Loucy (cell line): ENCODE measurements around the gene TNPO3.

Source experiments
- H2AFZ ChIP-seq: fragments of 200-600 bp; sonication (generic); 2 replicates; pipeline ENCODE4 v1.6.0; 2016; ENCODE audit warnings: antibody characterized with exemption, mild to moderate bottlenecking, low read length, moderate library complexity
- H3F3A ChIP-seq: fragments of 200-600 bp; 2 replicates; pipeline ENCODE4 v1.6.0; 2016; ENCODE audit warnings: antibody characterized with exemption, low read depth, mild to moderate bottlenecking
- H3K27me3 ChIP-seq: fragments of 200-600 bp; sonication (generic); 2 replicates; pipeline ENCODE4 v1.6.1; 2014; ENCODE audit warnings: low read length, mild to moderate bottlenecking; ENCODE audit not compliant: insufficient read depth, poor library complexity, severe bottlenecking
- H3K36me3 ChIP-seq: fragments of 200-600 bp; sonication (generic); 2 replicates; pipeline ENCODE4 v1.6.1; 2016; ENCODE audit warnings: low read length; ENCODE audit not compliant: insufficient read depth
- H3K4me1 ChIP-seq: fragments of 200-600 bp; sonication (generic); 2 replicates; pipeline ENCODE4 v1.5.1; 2014; ENCODE audit warnings: low read length, mild to moderate bottlenecking; ENCODE audit not compliant: insufficient read depth, poor library complexity, severe bottlenecking
- H3K4me2 ChIP-seq: fragments of 200-600 bp; sonication (generic); 2 replicates; pipeline ENCODE4 v1.6.0; 2014; ENCODE audit warnings: antibody characterized with exemption, low read length, low read depth, mild to moderate bottlenecking; ENCODE audit not compliant: poor library complexity, severe bottlenecking
- H3K4me3 ChIP-seq: fragments of 200-600 bp; sonication (generic); 2 replicates; pipeline ENCODE4 v1.5.1; 2014; ENCODE audit warnings: low read length, mild to moderate bottlenecking, mixed read lengths; ENCODE audit not compliant: poor library complexity, severe bottlenecking
- H3K79me2 ChIP-seq: fragments of 200-600 bp; sonication (generic); 2 replicates; pipeline ENCODE4 v1.6.1; 2014; ENCODE audit warnings: low read length; ENCODE audit not compliant: insufficient read depth
- H3K9ac ChIP-seq: fragments of 200-600 bp; sonication (generic); 2 replicates; pipeline ENCODE4 v1.6.0; 2014; ENCODE audit warnings: mild to moderate bottlenecking, low read depth, low read length, moderate library complexity; ENCODE audit not compliant: poor library complexity, severe bottlenecking
- H3K9me2 ChIP-seq: fragments of 200-600 bp; sonication (generic); replicated peaks from 2 replicates; pipeline ENCODE4 v1.6.1; 2016; ENCODE audit warnings: low read depth, low read length, mixed read lengths
- H3K9me3 ChIP-seq: fragments of 200-600 bp; sonication (generic); 2 replicates; pipeline ENCODE4 v1.6.1; 2014; ENCODE audit warnings: mild to moderate bottlenecking, antibody characterized with exemption, low read length, low read depth; ENCODE audit not compliant: insufficient read depth
- H4K20me1 ChIP-seq: fragments of 200-600 bp; sonication (generic); 2 replicates; pipeline ENCODE4 v1.6.0; 2014; ENCODE audit warnings: antibody characterized with exemption, low read length, mild to moderate bottlenecking; ENCODE audit not compliant: insufficient read depth, poor library complexity, severe bottlenecking
- CTCF ChIP-seq: fragments of 200-600 bp; sonication (generic); conservative IDR thresholded peaks from 2 replicates; pipeline ENCODE4 v1.5.1; 2014; ENCODE audit warnings: mild to moderate bottlenecking, antibody characterized with exemption, low read length
- EZH2phosphoT487 ChIP-seq: fragments of 200-600 bp; IDR thresholded peaks from 2 replicates; pipeline ENCODE4 v1.6.1; 2018; ENCODE audit warnings: antibody characterized with exemption, mild to moderate bottlenecking, moderate library complexity, borderline replicate concordance

TNPO3 gene

DNA sequence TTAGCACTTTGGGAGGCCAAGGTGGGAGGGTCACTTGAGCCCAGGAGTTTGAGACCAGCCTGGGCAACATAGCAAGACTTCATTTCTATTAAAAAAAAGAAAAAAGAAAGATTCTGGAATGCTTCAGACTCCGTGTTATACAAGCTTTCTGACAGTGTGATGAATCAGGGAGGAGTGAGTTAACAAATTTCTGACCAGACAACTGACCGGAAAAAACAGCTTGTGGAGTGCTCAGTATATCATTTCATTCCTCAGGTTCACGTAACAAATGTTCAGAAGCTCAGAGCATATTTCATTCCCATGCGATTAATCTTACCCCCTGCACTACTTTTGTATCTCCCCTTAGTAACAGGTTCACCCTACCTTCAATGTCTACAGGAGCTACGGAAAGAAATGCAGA is 28.6 kb upstream of the TNPO3 start:
- no peak overlapping the region for H2AFZ ChIP-seq

GRCh38 chr7:129078455-129078854 is 23.5 kb upstream of the TNPO3 start:
- Histone ChIP-seq H3K79me2 (no peaks in the 10 kb centered on the region), H3F3A (no peaks in the 10 kb centered on the region), H3K4me2 (no peak overlapping the region), H3K9me3 (no peaks in the 10 kb centered on the region), H3K4me1 (no peaks in the 10 kb centered on the region), H3K36me3 (no peaks in the 10 kb centered on the region), H3K9me2 (no peaks in the 10 kb centered on the region), H2AFZ (no peak overlapping the region), H3K4me3 (no peak overlapping the region), H3K9ac (no peak overlapping the region), H3K27me3 (no peaks in the 10 kb centered on the region), H4K20me1 (no peaks in the 10 kb centered on the region)
- TF ChIP-seq CTCF, result no peak
- TF ChIP-seq EZH2phosphoT487, result no peak

More for the DNA sequence above, 28.6 kb upstream of the TNPO3 start:
- Histone ChIP-seq H3K9me3 (no peaks in the 10 kb centered on the region), H3K79me2 (no peaks in the 10 kb centered on the region), H3K9me2 (no peaks in the 10 kb centered on the region), H4K20me1 (no peaks in the 10 kb centered on the region), H3K4me3 (no peak overlapping the region), H3K27me3 (no peaks in the 10 kb centered on the region), H3K4me2 (no peak overlapping the region), H3F3A (no peaks in the 10 kb centered on the region), H3K36me3 (no peaks in the 10 kb centered on the region), H3K9ac (no peak overlapping the region), H3K4me1 (no peaks in the 10 kb centered on the region)
- TF ChIP-seq CTCF, result no peak
- no peak for TF ChIP-seq EZH2phosphoT487

DNA sequence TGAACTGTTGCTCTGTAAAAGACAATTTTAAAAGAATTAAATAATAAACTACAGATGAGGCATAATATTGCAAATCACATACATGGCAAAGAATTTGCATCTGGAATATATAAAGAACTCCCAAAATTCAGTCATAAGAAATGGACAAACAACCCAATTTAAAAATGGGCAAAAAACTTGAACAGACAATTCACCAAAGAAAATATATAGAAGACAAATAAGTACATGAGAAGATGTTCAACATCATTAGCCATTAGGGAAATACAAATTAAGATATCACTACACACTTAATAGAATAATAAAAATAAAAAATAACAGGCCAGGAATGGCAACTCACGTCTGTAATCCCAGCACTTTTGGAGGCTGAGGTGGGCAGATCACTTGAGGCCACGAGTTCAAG is 22.0 kb upstream of the TNPO3 start:
- H3K4me3 ChIP-seq, result no peak overlapping the region
- H3K4me1 ChIP-seq, result no peaks in the 10 kb centered on the region
- no peaks in the 10 kb centered on the region for H3K27me3 ChIP-seq
- no peak overlapping the region for H3K9ac ChIP-seq
- no peaks in the 10 kb centered on the region for H4K20me1 ChIP-seq
- H3K9me2 ChIP-seq, result no peaks in the 10 kb centered on the region
- TF ChIP-seq EZH2phosphoT487, result no peak
- TF ChIP-seq CTCF, result no peak
- no peak overlapping the region for H3K4me2 ChIP-seq
- H3K79me2 ChIP-seq, result no peaks in the 10 kb centered on the region
- H3K36me3 ChIP-seq, result no peaks in the 10 kb centered on the region
- no peak overlapping the region for H2AFZ ChIP-seq
- H3K9me3 ChIP-seq, result no peaks in the 10 kb centered on the region
- H3F3A ChIP-seq, result no peaks in the 10 kb centered on the region
